Osteocyte (in vitro differentiated cells): ENCODE measurements around the gene GYS1. TPM values are rescaled to one million over a fixed set of nuclear protein-coding genes. Genes with fewer than 3 reads are reported as not detected.
A peak's percentile ranks its signal among the peaks of the same experiment; 100 is the strongest.

Source experiments
- DNase-seq: peaks from one replicate; pipeline ENCODE4 v3.0.0; 2021; ENCODE audit warnings: mixed read lengths; ENCODE audit not compliant: unreplicated experiment; ENCODE audit errors: extremely low spot score
- H3K27ac Mint-ChIP-seq: one replicate; pipeline ENCODE4 v1.8.0; 2021; ENCODE audit warnings: mild to moderate bottlenecking, mixed read lengths; ENCODE audit not compliant: unreplicated experiment
- H3K27me3 Mint-ChIP-seq: one replicate; pipeline ENCODE4 v1.8.0; 2021; ENCODE audit warnings: mixed read lengths; ENCODE audit not compliant: unreplicated experiment
- H3K36me3 Mint-ChIP-seq: one replicate; pipeline ENCODE4 v1.8.0; 2021; ENCODE audit warnings: mixed read lengths; ENCODE audit not compliant: unreplicated experiment
- H3K4me1 Mint-ChIP-seq: one replicate; pipeline ENCODE4 v1.8.0; 2021; ENCODE audit warnings: mixed read lengths; ENCODE audit not compliant: unreplicated experiment
- H3K4me3 Mint-ChIP-seq: one replicate; pipeline ENCODE4 v1.8.0; 2021; ENCODE audit warnings: mild to moderate bottlenecking, moderate library complexity, mixed read lengths; ENCODE audit not compliant: unreplicated experiment
- H3K9me3 Mint-ChIP-seq: one replicate; pipeline ENCODE4 v1.8.0; 2021; ENCODE audit warnings: mixed read lengths; ENCODE audit not compliant: unreplicated experiment
- CTCF ChIP-seq: fragments of 200-600 bp; sonication (generic); IDR thresholded peaks from 2 replicates; pipeline ENCODE4 v1.5.0; 2021; ENCODE audit warnings: antibody characterized with exemption, mild to moderate bottlenecking, moderate library complexity
- total RNA-seq: library from RNA; stranded (reverse); gene quantifications from 2 replicates; pipeline ENCODE4 v1.2.1, GENCODE V29; 2021

Gene GYS1
- total RNA-seq, 1 donor from 2014 or later = 42.2 TPM

- no peak for TF ChIP-seq CTCF
- peak overlapping the region; percentile 60 for H3K4me3 Mint-ChIP-seq
- peaks cover 21% of the 10 kb centered on the region for H3K36me3 Mint-ChIP-seq
- DNase-seq = no peak
- H3K27me3 Mint-ChIP-seq = no peaks in the 10 kb centered on the region
- H3K4me1 Mint-ChIP-seq = peaks cover 56% of the 10 kb centered on the region
- H3K27ac Mint-ChIP-seq = peak overlapping the region; percentile 98
- no peaks in the 10 kb centered on the region for H3K9me3 Mint-ChIP-seq
These were observed 29.5 kb downstream of the GYS1 start for GRCh38 chr19:48963371-48964204.

GRCh38 chr19:48962849-48963165 lies 30.3 kb downstream of the GYS1 start:
- no peaks in the 10 kb centered on the region for H3K9me3 Mint-ChIP-seq
- H3K27me3 Mint-ChIP-seq = no peaks in the 10 kb centered on the region
- peaks cover 50% of the 10 kb centered on the region for H3K4me1 Mint-ChIP-seq
- H3K4me3 Mint-ChIP-seq = no peak overlapping the region
- no peak for DNase-seq
- H3K27ac Mint-ChIP-seq = peak overlapping the region; percentile 98
- H3K36me3 Mint-ChIP-seq = peaks cover 18% of the 10 kb centered on the region
- no peak for TF ChIP-seq CTCF

GRCh38 chr19:48962029-48962848 lies 30.9 kb downstream of the GYS1 start:
- Mint-ChIP-seq H3K27ac (peak overlapping the region; percentile 98), H3K9me3 (no peaks in the 10 kb centered on the region), H3K27me3 (no peaks in the 10 kb centered on the region), H3K4me1 (peaks cover 45% of the 10 kb centered on the region), H3K36me3 (peaks cover 18% of the 10 kb centered on the region), H3K4me3 (no peak overlapping the region)
- TF ChIP-seq CTCF = no peak
- DNase-seq = no peak

GRCh38 chr19:48961673-48962028 lies 31.5 kb downstream of the GYS1 start:
- peaks cover 39% of the 10 kb centered on the region for H3K4me1 Mint-ChIP-seq
- H3K36me3 Mint-ChIP-seq = peaks cover 17% of the 10 kb centered on the region
- DNase-seq = no peak
- H3K9me3 Mint-ChIP-seq = no peaks in the 10 kb centered on the region
- H3K27me3 Mint-ChIP-seq = no peaks in the 10 kb centered on the region
- TF ChIP-seq CTCF = no peak
- no peak overlapping the region for H3K4me3 Mint-ChIP-seq
- peak overlapping the region; percentile 98 for H3K27ac Mint-ChIP-seq

- H3K4me3 Mint-ChIP-seq = no peak overlapping the region
- peaks cover 37% of the 10 kb centered on the region for H3K4me1 Mint-ChIP-seq
These were observed 32.0 kb downstream of the GYS1 start for GRCh38 chr19:48961051-48961649.

More at GRCh38 chr19:48961051-48961649, 32.0 kb downstream of the GYS1 start:
- DNase-seq = no peak
- H3K27ac Mint-ChIP-seq = peak overlapping the region; percentile 69
- peaks cover 15% of the 10 kb centered on the region for H3K36me3 Mint-ChIP-seq
- no peaks in the 10 kb centered on the region for H3K27me3 Mint-ChIP-seq
- no peak for TF ChIP-seq CTCF
- H3K9me3 Mint-ChIP-seq = no peaks in the 10 kb centered on the region
